AG10803 (cell line): ENCODE measurements around the gene DEF6.

Experiments
- DNase-seq: peaks from one replicate; pipeline ENCODE4 v3.0.0; 2010; ENCODE audit warnings: low read depth
- H3K4me3 ChIP-seq: 2 replicates; pipeline ENCODE4 v1.5.1; 2011; ENCODE audit warnings: mild to moderate bottlenecking, low read length, control low read depth
- TF ChIP-seq, protein P1 (sequence below): conservative IDR thresholded peaks from 2 replicates; pipeline ENCODE4 v1.5.1; 2011; ENCODE audit warnings: mild to moderate bottlenecking, low read length, control low read depth, inconsistent platforms

The DEF6 gene

DNA sequence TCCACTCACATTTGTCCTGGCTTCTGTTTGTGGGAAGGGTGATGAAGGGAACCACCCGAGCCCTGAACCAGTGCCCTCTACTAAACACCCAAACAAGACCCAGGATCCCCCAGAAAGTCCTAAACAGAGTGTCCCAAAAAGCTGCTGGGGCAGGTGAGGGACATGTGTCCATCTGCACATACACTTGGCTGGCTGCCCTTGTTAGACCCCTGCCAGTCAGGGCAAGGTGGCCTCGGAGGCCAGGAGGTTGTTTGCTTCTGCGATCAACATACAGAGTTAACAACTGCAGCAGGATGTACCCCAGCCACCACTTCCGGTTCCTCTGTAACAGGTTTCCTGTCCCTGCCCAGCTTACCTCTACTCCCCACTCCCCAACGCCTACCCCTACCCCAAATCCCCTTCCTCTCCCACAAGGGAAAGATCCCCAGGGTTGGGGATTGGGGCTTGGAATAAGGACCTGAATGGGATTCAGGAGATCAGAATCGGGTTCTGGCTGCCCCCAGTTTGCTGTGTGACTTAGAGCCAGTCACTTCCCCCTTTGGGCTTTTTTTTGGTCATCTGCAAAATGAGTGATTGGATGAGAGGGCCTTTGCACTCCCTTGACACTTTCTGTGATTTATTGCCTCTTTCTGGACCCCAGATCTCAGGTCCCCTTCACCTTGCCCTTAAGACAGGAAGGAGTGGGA is 13.9 kb downstream of the DEF6 start:
- TF ChIP-seq, protein P1, sequence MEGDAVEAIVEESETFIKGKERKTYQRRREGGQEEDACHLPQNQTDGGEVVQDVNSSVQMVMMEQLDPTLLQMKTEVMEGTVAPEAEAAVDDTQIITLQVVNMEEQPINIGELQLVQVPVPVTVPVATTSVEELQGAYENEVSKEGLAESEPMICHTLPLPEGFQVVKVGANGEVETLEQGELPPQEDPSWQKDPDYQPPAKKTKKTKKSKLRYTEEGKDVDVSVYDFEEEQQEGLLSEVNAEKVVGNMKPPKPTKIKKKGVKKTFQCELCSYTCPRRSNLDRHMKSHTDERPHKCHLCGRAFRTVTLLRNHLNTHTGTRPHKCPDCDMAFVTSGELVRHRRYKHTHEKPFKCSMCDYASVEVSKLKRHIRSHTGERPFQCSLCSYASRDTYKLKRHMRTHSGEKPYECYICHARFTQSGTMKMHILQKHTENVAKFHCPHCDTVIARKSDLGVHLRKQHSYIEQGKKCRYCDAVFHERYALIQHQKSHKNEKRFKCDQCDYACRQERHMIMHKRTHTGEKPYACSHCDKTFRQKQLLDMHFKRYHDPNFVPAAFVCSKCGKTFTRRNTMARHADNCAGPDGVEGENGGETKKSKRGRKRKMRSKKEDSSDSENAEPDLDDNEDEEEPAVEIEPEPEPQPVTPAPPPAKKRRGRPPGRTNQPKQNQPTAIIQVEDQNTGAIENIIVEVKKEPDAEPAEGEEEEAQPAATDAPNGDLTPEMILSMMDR = no peak
- DNase-seq = no peak
- H3K4me3 ChIP-seq = no peak overlapping the region

DNA sequence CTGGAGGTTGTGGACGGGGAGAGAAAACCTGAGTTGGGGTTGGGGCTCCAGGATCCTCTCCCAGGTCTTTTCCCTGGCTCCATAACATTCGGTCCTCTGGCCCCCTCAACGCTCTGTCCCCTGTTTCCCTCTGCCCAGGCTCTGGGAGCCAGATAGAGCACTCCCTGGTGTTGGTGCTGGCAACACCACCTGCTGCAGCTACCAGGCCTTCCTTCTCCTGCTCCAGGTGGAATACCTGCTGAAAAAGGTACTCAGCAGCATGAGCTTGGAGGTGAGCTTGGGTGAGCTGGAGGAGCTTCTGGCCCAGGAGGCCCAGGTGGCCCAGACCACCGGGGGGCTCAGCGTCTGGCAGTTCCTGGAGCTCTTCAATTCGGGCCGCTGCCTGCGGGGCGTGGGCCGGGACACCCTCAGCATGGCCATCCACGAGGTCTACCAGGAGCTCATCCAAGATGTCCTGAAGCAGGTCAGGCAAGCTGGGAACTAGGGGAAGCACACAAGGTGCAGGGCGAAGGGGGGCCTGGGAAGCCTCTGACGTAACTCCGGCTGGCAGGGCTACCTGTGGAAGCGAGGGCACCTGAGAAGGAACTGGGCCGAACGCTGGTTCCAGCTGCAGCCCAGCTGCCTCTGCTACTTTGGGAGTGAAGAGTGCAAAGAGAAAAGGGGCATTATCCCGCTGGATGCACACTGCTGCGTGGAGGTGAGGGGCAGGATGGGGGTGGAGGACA is 14.6 kb downstream of the DEF6 start:
- TF ChIP-seq, protein P1 = no peak
- no peak overlapping the region for H3K4me3 ChIP-seq

DNA sequence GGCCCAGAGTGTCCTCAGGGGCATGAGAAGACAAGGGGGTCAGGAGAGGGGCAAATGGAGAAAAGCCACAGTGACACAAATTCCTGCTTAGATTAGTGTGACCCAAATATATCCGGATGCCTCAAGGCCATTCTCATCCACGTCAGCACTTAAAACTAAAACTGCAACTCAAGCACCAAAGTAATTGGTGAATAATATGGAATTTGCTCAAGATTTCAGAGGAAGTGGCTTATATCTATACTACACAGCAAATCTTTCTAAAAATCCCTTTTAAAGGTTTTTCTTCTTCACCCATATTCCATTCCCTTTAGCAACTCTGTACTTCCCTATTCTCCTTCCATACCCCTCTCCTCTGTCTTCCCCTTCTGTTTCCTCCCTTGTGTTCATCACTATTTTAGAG is 15.2 kb downstream of the DEF6 start:
- no peak for DNase-seq
- H3K4me3 ChIP-seq = no peak overlapping the region
- TF ChIP-seq, protein P1 = no peak

More for the DNA sequence above, 14.6 kb downstream of the DEF6 start:
- no peak for DNase-seq

DNA sequence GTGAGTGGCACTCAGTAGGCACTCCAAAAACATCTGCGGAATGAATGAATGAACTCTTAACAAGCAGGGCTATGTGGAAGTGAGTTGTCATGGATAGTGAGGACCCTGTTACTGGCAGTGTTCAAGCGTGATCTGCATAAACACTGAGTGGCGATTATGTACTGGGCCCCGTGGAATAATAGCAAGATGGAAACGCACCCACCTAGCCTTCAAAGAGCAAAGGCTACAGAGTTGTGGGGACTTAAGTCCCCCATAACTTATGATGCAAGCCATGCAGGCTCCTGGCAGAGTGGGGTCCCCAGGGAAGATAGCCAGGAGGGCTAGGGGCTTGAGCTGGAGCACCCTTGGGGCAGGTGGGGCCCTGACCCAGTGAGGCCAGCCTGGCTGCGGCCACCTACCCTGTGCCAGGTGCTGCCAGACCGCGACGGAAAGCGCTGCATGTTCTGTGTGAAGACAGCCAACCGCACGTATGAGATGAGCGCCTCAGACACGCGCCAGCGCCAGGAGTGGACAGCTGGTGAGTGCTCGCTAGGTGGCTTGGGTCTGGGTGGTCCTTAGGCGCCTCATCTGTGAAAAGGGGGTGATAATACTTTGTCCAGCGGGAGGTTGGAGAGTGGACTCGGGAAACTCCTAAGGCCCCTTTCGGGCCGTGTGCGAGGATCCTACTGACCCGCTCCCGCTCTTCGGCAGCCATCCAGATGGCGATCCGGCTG is 20.0 kb downstream of the DEF6 start:
- TF ChIP-seq, protein P1 = no peak
- peak overlapping the region; percentile 66 for H3K4me3 ChIP-seq
- DNase-seq = no peak

DNA sequence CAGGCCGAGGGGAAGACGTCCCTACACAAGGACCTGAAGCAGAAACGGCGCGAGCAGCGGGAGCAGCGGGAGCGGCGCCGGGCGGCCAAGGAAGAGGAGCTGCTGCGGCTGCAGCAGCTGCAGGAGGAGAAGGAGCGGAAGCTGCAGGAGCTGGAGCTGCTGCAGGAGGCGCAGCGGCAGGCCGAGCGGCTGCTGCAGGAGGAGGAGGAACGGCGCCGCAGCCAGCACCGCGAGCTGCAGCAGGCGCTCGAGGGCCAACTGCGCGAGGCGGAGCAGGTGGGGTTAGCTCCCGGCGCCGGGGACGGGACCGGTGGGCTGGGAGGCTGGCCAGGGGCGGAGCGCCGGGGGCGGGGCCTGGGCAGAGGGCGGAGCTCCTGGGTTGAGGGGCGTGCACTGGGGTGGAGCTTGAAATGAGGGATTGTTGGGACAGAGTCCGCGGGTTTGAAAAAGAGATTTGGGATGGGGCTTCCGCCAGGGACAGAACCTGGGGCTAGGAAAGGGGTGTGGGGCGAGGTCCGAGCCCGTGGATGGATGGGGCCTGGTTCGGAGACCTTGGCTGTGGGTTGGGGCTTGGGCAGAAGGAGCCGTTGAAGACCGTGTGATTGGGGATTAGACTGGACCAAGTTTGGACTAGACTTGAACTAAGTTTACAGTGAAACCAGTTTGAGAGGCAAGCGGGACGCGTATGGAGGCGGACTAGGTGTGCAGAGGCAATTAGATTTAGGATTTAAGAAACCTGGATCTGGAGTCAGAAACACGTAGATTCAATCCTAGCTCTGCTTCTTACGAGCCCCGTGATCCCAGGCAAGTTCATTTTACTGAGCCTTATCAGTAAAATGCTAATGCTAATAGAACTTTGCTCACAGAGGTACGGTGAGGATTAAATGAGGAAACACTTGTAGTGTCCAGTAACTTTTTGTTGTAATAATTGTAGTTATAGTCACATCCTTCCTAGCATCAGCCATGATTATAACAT is 20.9 kb downstream of the DEF6 start:
- H3K4me3 ChIP-seq = peak overlapping the region; percentile 66
- TF ChIP-seq, protein P1 = peak; percentile 11; the same call in 1 of the 2 replicates
- peak; percentile 49 for DNase-seq

DNA sequence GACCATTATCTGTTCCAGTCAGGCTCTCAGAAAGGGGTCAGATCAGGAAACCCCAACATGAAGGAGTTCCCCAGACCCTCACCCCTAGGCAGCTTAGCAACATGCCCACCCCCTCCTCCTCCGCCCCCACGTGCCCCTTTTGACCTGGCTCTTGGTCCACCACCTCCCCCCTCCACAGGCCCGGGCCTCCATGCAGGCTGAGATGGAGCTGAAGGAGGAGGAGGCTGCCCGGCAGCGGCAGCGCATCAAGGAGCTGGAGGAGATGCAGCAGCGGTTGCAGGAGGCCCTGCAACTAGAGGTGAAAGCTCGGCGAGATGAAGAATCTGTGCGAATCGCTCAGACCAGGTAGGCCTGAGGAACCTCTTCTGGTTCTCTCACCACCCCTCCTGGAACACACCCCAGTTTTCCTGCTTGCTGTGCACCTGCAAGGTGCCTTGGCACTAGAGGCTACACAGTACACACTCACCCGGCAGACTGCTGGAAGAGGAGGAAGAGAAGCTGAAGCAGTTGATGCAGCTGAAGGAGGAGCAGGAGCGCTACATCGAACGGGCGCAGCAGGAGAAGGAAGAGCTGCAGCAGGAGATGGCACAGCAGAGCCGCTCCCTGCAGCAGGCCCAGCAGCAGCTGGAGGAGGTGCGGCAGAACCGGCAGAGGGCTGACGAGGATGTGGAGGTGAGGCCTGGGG is 21.9 kb downstream of the DEF6 start:
- TF ChIP-seq, protein P1 = no peak
- DNase-seq = no peak
- no peak overlapping the region for H3K4me3 ChIP-seq
